CD4-positive, alpha-beta T cell treated with Interleukin-15 for 1 hour (primary cell): ENCODE data around the gene CYTL1.

Source experiments
- DNase-seq: peaks from one replicate; pipeline ENCODE4 v3.0.0-alpha.2; 2020

CYTL1 gene

DNA sequence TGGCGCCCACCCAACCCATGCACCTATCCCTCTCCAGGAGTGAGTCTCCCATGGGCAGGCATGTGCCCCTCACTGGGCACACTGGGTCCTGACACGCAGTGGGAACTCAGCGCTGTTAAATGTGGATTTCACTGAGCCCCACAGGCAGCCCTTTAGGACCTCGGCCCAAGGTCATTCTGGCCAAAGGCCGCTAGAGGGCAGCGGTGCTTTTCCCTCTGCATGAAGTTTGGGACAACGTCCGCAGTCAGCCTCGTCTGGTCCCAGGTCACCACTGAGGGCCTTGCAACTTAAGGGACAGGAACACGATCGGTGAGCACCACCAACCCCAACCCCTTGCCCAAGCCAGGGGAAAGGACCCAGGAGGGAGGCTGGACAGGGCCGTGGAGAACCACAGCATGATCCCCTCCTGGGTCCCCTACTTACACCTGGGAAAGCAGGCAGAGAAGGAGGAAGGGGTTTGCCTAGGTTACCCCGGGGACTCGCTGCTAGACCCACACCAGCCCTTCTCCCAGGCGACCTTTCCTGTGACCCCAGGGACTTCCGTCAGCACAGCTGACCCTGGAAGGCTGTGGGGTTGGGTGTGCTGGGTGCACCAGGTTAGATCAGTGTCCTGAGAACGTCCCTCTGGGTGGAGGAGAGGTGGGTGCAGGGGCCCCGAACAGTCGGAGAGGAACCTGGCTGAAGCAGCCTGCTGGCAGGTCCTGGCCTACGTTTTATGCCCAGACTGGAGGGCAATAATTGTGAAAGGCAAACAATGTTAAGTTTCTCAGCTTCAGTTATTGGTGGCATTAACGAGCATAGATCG is 24.0 kb downstream of the CYTL1 start:
- peak; percentile 45 for DNase-seq

DNA sequence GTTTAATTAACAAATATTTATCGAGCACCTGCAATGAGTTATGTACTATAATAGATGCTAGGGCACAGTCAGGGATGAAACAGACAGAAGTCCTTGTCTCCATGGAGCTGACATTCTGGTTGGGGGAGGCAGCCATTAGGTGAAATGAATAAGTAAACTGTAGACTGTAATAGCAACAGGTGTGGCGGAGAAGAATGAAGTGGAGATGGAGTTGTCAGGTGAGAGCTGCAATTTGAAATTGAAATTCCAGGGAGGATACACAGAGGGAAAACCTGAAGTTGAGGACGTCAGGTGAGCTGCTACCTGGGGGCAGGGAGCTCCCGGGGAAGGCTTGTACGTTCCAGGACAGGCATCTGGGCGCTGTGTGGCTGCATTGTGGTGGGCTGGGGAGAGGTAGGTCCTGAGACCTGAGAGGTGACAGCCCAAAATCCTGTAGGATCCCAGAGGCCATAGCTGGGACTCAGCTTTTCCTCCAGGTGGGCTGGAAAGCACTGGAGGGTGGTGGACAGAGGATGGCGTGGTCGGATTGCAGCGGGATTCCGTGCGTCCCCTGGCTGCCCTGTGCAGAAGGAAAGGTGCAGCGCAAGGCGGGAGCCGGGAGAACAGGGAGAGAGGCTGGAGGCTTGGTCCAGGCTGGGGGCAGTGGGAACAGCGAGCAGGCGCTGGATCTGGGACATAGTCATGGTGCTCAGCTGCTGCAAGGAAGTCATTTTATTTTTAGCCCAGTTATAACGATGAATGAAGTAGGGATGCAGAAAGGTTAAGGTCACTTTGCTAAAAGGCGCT is 24.8 kb downstream of the CYTL1 start:
- DNase-seq, result no peak

DNA sequence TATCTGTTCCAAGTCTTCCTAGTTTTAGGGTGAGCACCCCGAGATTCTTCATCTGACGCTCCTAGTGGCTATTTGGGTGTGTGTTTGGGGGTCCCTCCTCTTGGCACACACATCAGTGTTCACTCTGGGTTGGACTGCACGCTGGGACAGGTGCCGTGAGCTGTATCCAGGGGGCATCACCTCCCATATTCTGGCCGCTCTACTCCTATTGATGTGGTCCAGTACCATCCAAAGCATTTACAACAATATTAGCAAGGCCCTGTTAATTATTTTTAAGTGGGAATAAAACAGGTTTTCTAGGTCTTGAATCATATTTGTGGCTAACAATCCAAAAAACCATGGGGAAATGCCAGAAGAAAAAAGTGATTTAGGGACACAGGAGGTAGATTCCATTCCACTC is 26.4 kb downstream of the CYTL1 start:
- DNase-seq, result no peak

DNA sequence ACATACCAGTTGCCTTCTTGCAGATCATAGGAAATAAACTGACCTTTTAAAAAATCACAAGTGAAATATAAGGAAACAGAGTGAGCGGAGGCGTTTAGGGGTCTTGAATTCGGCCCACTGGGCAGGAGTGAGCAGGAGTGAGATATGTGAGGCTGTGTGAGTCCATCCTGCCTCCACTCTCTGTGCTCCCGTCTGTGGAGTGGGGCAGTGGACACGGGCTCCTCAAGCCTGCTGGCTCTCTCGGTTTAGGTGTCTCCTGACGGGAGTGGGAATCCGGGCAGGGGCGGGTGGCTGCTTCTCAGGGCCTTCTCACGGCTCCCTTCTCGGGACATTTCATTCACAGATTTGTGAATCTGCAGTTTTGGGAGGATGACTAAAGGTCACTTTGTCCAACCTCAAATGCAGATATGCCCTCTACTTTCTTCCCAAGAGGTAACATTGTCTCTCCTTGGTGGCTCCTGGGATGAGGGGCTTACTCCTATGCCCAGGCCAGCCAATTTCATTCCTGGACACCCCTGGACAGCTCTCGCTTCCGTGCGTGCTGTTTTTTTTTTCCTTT is 27.6 kb downstream of the CYTL1 start:
- no peak for DNase-seq

GRCh38 chr4:4990857-4991540 is 28.3 kb downstream of the CYTL1 start:
- no peak for DNase-seq

- DNase-seq, result no peak
Measured at GRCh38 chr4:4990329-4990728, 28.9 kb downstream of the CYTL1 start.

GRCh38 chr4:4989083-4989622 is 30.1 kb downstream of the CYTL1 start:
- DNase-seq, result no peak

DNA sequence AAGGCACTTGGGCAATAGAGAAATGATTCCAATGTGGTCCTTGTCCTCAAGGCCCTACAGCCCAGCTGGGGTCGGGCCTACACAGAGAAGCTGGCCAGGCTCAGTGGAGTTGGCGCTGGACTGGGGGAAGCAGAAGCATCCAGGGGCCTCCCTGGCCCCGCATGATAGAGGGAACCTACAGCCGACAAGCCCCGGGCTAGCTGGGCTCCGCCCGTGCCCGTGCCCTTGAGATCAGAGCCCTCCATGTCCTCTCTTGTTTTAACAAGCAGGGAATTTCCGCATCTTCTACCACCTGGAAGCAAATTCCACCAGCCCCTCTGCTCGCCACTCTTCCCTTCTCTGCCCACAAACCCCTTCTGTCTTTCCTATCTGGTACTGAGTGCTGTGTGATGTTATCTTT is 31.6 kb downstream of the CYTL1 start:
- DNase-seq, result no peak

DNA sequence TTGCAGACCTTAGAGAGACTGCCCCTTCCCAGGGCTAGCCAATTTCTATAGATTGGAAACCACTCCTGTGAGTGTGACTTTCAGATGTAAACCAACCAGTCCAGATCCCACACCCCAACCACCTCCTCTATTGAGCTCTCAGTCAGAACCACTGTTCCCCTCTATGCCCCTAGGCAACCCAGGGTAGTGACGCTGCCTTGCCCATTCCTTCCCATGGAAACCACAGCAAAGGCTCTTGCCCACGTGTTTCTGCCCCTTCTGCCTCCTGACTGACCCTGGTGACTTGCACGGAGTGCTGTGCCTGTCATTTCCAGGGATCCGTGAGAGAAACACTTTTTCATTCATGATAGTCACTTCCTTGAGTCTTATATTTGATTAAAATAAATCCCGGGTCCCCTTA is 32.4 kb downstream of the CYTL1 start:
- DNase-seq, result no peak

- no peak for DNase-seq
Measured at GRCh38 chr4:4985844-4986243, 33.4 kb downstream of the CYTL1 start.

DNA sequence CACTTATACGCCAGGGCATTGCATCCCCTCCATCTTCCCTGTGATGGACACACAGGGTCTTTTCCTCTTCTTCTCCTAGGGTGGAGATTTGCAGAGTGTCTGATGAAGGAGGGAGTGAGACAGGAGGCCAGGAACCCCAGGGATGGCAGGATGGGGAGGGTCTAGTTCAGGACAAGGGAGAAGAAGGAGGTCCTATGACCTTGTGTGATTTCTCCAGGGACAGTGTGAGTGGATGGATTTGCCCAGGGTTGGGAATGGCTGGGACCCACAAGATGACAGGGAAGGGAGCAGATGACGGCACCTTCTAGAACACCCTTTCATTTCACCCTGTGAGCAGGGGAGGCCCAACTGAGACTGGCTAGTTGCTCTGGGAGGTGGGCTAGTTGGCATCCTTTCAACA is 34.2 kb downstream of the CYTL1 start:
- DNase-seq, result no peak

GRCh38 chr4:4984186-4984585 is 35.1 kb downstream of the CYTL1 start:
- DNase-seq, result no peak

- DNase-seq, result no peak
Measured at GRCh38 chr4:4981827-4982226, 37.4 kb downstream of the CYTL1 start.

- no peak for DNase-seq
Measured at GRCh38 chr4:4981427-4981826, 37.8 kb downstream of the CYTL1 start.

GRCh38 chr4:4980621-4981230 is 38.5 kb downstream of the CYTL1 start:
- DNase-seq, result no peak

DNA sequence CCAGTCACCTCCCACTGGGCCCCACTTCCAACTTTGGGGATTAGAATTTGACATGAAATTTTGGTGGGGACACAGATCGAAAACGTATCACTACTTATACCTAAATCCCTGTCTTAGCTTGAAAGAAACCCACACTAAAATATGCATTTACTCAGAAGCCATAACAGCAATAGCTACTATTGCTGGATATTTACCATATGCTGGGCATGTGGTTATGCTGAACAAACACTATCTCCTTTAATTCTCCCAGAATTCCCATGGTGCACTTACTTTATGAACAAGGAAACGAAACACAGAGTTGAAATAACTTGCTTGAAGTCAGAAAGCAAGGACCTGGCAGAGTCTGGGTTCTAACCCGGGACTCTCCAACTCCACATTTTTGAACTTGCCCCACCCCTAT is 39.3 kb downstream of the CYTL1 start:
- DNase-seq, result no peak

DNA sequence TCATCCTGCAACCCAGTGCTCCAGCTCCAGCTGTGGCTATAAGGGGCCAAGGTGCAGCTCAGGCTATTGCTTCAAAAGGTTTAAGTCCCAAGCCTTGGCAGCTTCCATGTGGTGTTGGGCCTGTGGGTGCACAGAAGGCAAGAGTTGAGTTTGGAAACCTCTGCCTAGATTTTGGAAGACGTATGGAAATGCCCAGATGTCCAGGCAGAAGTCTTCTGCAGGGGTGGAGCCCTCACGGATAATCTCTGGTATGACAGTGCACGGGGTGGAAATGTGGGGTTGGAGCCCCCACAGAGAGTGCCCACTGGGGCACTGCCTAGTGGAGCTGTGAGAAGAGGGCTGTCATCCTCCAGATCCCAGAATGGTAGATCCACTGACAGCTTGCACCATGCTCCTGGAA is 44.5 kb downstream of the CYTL1 start:
- DNase-seq, result no peak

DNA sequence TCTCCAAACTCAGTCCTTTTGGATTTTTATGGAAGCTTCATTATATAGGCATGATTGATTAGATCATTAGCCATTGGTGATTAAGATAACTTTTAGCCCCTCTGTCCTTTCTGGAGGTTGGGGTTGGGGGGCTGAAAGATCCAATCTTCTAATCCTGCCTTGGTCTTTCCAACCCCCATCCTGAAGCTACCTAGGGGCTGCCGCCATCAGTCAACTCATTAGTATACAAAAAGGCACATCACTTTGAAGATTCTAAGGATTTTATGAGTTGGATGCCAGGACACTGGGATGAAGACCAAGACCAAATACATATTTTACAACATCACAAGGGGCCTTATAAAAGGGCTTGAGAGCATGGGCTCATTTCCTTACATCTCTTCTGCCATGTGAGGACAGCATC is 47.5 kb downstream of the CYTL1 start:
- DNase-seq, result no peak

DNA sequence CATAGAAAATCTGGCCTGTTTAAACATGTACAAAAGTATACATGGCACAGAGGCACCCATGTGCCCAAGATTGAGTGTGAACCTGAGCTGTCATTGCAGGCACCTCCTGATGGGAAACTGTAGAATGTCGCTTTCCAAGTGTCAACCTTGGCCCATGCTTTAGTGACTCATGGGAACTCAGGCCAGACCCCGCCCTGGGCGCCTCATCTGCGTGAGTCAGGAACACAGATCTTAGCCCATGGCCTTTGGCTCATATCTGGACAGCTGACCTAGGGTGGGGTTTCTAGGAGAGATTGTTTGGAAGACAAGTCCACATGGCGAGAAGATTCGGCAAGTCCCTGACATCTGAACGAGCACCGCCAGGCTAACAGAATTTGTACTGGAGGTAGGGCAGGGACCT is 50.0 kb downstream of the CYTL1 start:
- DNase-seq, result no peak

DNA sequence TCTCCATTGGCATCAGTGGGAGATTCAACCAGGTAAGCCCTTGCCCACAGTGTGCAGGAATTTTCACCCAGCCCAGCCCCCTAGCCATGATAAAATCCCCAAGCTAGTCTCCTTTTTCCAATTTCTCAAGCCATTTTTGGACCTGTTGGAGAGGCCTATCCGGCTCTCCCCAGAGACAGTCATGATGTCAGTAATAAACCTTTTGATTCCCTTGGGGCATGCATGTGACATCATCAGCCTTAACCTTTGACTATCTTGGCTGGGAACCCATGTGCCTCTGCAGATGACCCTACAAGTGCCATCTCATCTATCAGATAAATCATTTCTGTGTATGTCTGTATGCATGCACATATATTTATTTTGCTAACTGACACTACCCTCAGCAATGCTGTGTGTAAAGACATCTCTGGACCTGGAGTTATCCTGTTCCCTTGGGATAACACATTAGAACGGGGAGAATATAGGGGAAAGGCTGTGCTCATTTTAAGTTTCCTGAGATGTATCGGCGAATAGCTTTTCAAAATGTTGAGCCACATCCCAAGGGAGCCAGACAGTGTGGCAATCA is 51.0 kb downstream of the CYTL1 start:
- no peak for DNase-seq
